PC-9 (cell line): ENCODE results near the gene SOX13. TPM values are rescaled to one million over a fixed set of nuclear protein-coding genes. Genes with fewer than 3 reads are reported as not detected.

Experiments
- BruUV-seq: library from RNA; stranded (reverse); fragments of 400-500 nt; replicated peaks from 2 replicates; lab custom pipeline; 2021; lab: Mats Ljungman, UMichigan
- CTCF ChIA-PET: fragments of 300-600 bp; sonication (Branson Sonifier 250); formaldehyde crosslinking; loops from one replicate; lab custom pipeline; 2022; ENCODE audit warnings: antibody characterized with exemption; lab: Charles Lee
- POLR2A ChIA-PET: fragments of 300-600 bp; sonication (Branson Sonifier 250); formaldehyde crosslinking; loops from one replicate; lab custom pipeline; 2022; ENCODE audit warnings: antibody characterized with exemption; ENCODE audit not compliant: unreplicated experiment; lab: Charles Lee
- DNase-seq, 2 experiments: peaks; one replicate each; pipeline versions ENCODE4 v3.0.0 to v3.0.0-alpha.2; 2015 to 2022; ENCODE audit warnings: mixed read lengths in 1 of 2
- H2AFZ ChIP-seq: fragments of 200-600 bp; sonication (generic); 2 replicates; pipeline ENCODE4 v1.8.1; 2017; ENCODE audit warnings: antibody characterized with exemption
- H3F3A ChIP-seq: fragments of 200-600 bp; sonication (generic); 2 replicates; pipeline ENCODE4 v1.8.1; 2017; ENCODE audit warnings: antibody characterized with exemption, mild to moderate bottlenecking, low read depth; ENCODE audit not compliant: insufficient read depth
- H3K27ac ChIP-seq: fragments of 200-600 bp; sonication (generic); 2 replicates; pipeline ENCODE4 v1.6.1; 2016; ENCODE audit warnings: mixed run types
- H3K27me3 ChIP-seq: fragments of 200-600 bp; sonication (generic); 2 replicates; pipeline ENCODE4 v1.6.1; 2016; ENCODE audit warnings: low read depth, mixed run types; ENCODE audit not compliant: insufficient read depth
- H3K36me3 ChIP-seq: fragments of 200-600 bp; sonication (generic); 2 replicates; pipeline ENCODE4 v1.6.1; 2016; ENCODE audit warnings: low read depth, mixed run types
- H3K4me1 ChIP-seq: fragments of 200-600 bp; sonication (generic); replicated peaks from 2 replicates; pipeline ENCODE4 v1.6.1; 2016; ENCODE audit warnings: mixed run types; ENCODE audit not compliant: insufficient read depth
- H3K4me2 ChIP-seq: fragments of 200-600 bp; sonication (generic); 2 replicates; pipeline ENCODE4 v1.6.1; 2017; ENCODE audit warnings: mixed run types
- H3K4me3 ChIP-seq: fragments of 200-600 bp; sonication (generic); 2 replicates; pipeline ENCODE4 v1.6.1; 2016; ENCODE audit warnings: mixed run types
- H3K79me2 ChIP-seq: fragments of 200-600 bp; sonication (generic); 2 replicates; pipeline ENCODE4 v1.6.1; 2017; ENCODE audit warnings: low read depth, mixed run types
- H3K9me2 ChIP-seq: fragments of 200-600 bp; sonication (generic); 2 replicates; pipeline ENCODE4 v1.8.1; 2017; ENCODE audit warnings: mild to moderate bottlenecking; ENCODE audit not compliant: insufficient read depth
- H3K9me3 ChIP-seq: fragments of 200-600 bp; sonication (generic); 2 replicates; pipeline ENCODE4 v1.8.1; 2016; ENCODE audit warnings: low read depth; ENCODE audit not compliant: insufficient read depth
- H4K20me1 ChIP-seq: fragments of 200-600 bp; sonication (generic); 2 replicates; pipeline ENCODE4 v1.8.1; 2017; ENCODE audit not compliant: insufficient read depth
- EZH2 ChIP-seq: fragments of 200-600 bp; sonication (generic); IDR thresholded peaks from 2 replicates; pipeline ENCODE4 v1.8.0; 2017; ENCODE audit warnings: antibody characterized with exemption, low read depth
- intact Hi-C: fragments of 100-400 bp; cut with micrococcal nuclease; formaldehyde crosslinking; loops from one replicate; pipeline ENCODE4 v1.10.0; 2022; ENCODE audit not compliant: unreplicated experiment
- total RNA-seq: library from RNA; stranded (reverse); gene quantifications from 2 replicates; pipeline ENCODE4 v1.2.3, GENCODE V29; 2021
- TF ChIP-seq, protein P1 (sequence below): fragments of 200-600 bp; sonication (generic); conservative IDR thresholded peaks from 2 replicates; pipeline ENCODE4 v1.6.1; 2017; ENCODE audit warnings: mixed run types, antibody characterized with exemption, mild to moderate bottlenecking, moderate library complexity

SOX13 gene
- total RNA-seq, 1 experiment from 2014 or later = 89.9 TPM

DNA sequence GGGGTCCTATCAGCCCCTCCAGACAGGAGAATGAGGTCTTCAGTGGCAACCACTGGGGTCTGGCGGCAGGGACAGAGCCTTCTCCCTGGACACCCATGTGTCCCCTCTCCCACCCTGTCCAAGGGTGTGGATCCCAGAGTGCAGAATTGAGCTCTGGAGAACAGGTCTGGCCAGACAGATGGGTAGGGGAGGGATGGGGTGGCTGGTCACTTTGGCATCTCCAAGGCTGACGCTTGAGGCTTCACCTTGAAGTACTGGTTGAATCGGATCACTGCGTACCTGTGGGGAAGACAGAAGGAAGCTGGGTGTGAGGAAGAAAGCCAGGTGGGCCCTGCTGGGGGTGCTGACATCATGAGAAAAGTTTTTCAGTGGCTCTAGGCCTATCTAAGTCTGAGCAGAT, 59.1 kb downstream of the SOX13 start:
- peak; percentile 75 to 86 for DNase-seq
- Histone ChIP-seq H3K27ac (peak overlapping the region; percentile 80), H4K20me1 (no peaks in the 10 kb centered on the region), H2AFZ (no peak overlapping the region), H3K4me2 (peak overlapping the region; percentile 59), H3K9me3 (no peaks in the 10 kb centered on the region), H3K27me3 (no peaks in the 10 kb centered on the region), H3K79me2 (peaks cover 10% of the 10 kb centered on the region; the same call in 1 of the 2 replicates), H3K36me3 (peaks cover 19% of the 10 kb centered on the region; the same call in 1 of the 2 replicates), H3K4me1 (peaks cover 78% of the 10 kb centered on the region), H3F3A (peaks cover 64% of the 10 kb centered on the region), H3K9me2 (no peaks in the 10 kb centered on the region), H3K4me3 (no peak overlapping the region)
- no TSS peak for BruUV-seq
- intact Hi-C loops = loop anchor here (1.0 to 10.0 kb wide), 3 partner anchors 30 to 271 kb away; partner anchors contain the start of gene SNRPE
- no peak for TF ChIP-seq EZH2
- TF ChIP-seq, protein P1, sequence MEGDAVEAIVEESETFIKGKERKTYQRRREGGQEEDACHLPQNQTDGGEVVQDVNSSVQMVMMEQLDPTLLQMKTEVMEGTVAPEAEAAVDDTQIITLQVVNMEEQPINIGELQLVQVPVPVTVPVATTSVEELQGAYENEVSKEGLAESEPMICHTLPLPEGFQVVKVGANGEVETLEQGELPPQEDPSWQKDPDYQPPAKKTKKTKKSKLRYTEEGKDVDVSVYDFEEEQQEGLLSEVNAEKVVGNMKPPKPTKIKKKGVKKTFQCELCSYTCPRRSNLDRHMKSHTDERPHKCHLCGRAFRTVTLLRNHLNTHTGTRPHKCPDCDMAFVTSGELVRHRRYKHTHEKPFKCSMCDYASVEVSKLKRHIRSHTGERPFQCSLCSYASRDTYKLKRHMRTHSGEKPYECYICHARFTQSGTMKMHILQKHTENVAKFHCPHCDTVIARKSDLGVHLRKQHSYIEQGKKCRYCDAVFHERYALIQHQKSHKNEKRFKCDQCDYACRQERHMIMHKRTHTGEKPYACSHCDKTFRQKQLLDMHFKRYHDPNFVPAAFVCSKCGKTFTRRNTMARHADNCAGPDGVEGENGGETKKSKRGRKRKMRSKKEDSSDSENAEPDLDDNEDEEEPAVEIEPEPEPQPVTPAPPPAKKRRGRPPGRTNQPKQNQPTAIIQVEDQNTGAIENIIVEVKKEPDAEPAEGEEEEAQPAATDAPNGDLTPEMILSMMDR = no peak
- ChIA-PET CTCF (interaction anchor here (0.7 to 1.7 kb wide), 3 partner anchors 30 to 675 kb away, joined by 3 to 8 read pairs (median 3); partner anchors contain the start of gene GOLT1A), POLR2A (interaction anchor here (0.5 kb wide), 4 partner anchors 13 to 73 kb away, joined by 3 to 4 read pairs (median 3); partner anchors contain the start of gene ETNK2)

DNA sequence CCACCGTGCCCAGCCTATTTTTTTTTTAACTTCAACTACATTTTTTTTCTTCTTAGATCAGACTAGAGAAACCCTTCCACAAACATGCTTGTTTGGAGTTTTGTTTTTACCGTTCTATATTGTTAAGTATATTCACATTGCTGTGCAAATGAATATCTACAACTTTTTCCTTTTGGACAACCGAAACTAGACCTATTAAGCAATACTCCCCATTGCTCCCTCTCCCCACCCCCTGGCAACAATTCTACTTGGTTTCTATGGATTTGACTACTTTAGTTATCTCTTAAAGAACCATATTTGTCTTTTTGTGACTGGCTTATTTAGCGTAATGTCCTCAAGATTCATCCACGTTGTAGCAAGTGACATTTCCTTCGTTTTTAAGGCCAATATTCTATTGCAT, 59.8 kb downstream of the SOX13 start:
- TF ChIP-seq, protein P1 = no peak
- no peak for TF ChIP-seq EZH2
- Histone ChIP-seq H3K27me3 (no peaks in the 10 kb centered on the region), H3K4me2 (peak overlapping the region; percentile 59), H3K79me2 (peaks cover 10% of the 10 kb centered on the region; the same call in 1 of the 2 replicates), H3K9me3 (no peaks in the 10 kb centered on the region), H3K36me3 (peaks cover 19% of the 10 kb centered on the region; the same call in 1 of the 2 replicates), H4K20me1 (no peaks in the 10 kb centered on the region), H2AFZ (no peak overlapping the region), H3K4me1 (peaks cover 71% of the 10 kb centered on the region), H3K4me3 (no peak overlapping the region), H3K27ac (peak overlapping the region; percentile 80), H3F3A (peaks cover 62% of the 10 kb centered on the region), H3K9me2 (no peaks in the 10 kb centered on the region)
- BruUV-seq = no TSS peak
- CTCF ChIA-PET = interaction anchor here (0.7 to 1.7 kb wide), 3 partner anchors 30 to 675 kb away, joined by 3 to 8 read pairs (median 3); partner anchors contain the start of gene GOLT1A
- DNase-seq = no peak
- POLR2A ChIA-PET = interaction anchor here (0.7 kb wide), 1 partner anchor 164 kb away, joined by 3 read pairs; no protein-coding TSS in a partner anchor
- intact Hi-C loops = loop anchor here (10.0 kb wide), 1 partner anchor 242 kb away; no protein-coding TSS in a partner anchor

DNA sequence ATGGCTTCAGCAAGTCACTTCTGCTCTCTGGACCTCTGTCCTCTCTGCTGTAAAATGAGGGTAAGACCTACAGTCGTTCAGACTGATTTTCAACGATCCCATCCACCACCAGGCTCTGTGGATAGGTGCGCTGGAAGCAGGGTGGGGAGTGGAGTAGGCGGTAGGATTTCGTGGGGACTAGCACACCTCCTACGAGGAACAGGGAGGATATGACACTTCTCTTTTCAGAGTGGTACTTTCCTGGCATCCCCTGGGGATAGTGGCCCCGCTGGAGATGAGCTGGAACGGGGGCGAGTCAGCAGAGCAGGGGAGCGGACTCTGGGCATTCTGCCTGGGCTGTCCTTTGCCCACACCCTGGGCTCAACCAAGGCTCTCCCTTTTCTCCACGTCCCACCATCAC, 61.2 kb downstream of the SOX13 start:
- H3K27ac ChIP-seq = no peak overlapping the region
- no peak overlapping the region for H3K4me2 ChIP-seq
- no peaks in the 10 kb centered on the region for H3K27me3 ChIP-seq
- ChIA-PET POLR2A (no interaction called here), CTCF (no interaction called here)
- TF ChIP-seq EZH2 = no peak
- TF ChIP-seq, protein P1 = no peak
- H2AFZ ChIP-seq = no peak overlapping the region
- peaks cover 57% of the 10 kb centered on the region for H3K4me1 ChIP-seq
- no peaks in the 10 kb centered on the region for H4K20me1 ChIP-seq
- no peaks in the 10 kb centered on the region for H3K9me3 ChIP-seq
- DNase-seq = no peak
- peaks cover 7% of the 10 kb centered on the region; the same call in 1 of the 2 replicates for H3K79me2 ChIP-seq
- intact Hi-C loops = loop anchor here (10.0 kb wide), 1 partner anchor 241 kb away; no protein-coding TSS in a partner anchor
- no TSS peak for BruUV-seq
- H3F3A ChIP-seq = peaks cover 48% of the 10 kb centered on the region
- H3K9me2 ChIP-seq = no peaks in the 10 kb centered on the region
- H3K36me3 ChIP-seq = peaks cover 14% of the 10 kb centered on the region; the same call in 1 of the 2 replicates
- no peak overlapping the region for H3K4me3 ChIP-seq
